NOMO-1 treated with DMSO at 0.1 percent for 48 hours (cell line): ENCODE results near the gene PDE10A.

ENCODE experiments used
- DNase-seq: peaks from one replicate; lab custom pipeline; 2025; ENCODE audit not compliant: unreplicated experiment; lab: John Stamatoyannopoulos, UW

PDE10A gene

GRCh38 chr6:165678904-165679303, 15.9 kb upstream of the PDE10A start:
- DNase-seq, result no peak

GRCh38 chr6:165678429-165678828, 15.4 kb upstream of the PDE10A start:
- no peak for DNase-seq

GRCh38 chr6:165677091-165677490, 14.1 kb upstream of the PDE10A start:
- DNase-seq, result no peak

DNA sequence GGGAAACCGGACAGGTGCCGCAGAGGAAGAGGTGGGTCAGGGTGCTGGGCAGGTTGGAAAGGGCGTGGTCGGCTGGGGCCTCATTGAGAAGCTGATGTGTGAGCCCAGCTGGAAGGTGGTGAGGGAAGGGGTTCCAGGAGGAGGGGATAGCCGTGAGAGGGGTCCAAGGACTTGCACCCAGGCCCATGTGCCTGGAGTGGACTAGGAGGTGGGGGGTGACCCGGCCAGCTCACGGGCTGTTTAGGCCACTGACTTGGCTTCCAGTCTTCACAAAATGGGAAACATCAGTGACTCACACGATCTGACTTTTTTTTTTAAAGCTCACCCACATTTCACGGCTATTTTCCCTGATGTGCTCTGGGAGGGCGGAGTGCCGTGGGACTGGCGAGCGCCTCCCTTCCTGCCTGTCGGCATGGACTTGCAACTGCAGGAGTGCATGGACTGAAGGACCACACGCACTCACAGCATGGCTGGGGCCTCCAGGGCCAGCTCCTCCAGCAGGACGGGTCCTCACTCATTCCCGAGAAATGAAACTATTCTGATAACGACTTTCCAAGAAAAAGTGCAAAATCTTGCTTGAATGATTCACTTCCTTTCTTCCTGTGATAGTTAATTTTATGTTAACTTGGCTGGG, 13.5 kb upstream of the PDE10A start:
- DNase-seq, result no peak

DNA sequence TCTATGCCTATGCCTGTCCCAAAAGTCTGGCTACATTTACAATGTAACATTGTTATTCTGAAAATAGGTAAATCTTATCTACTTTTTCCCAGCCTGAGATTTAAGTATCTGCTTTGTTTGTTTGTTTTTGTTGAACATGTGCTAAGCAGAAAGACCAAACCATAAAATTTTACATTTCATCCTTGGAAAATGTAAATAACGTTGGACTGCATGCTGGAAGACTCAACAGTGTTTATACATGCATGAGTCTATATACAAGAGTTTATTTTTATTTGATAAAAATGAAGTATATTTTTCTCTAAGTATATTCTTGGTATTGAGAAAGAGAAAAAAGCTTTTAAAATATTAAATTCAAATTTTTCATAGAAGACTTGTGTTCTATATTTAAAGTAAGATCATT, 12.1 kb upstream of the PDE10A start:
- DNase-seq, result no peak

GRCh38 chr6:165674155-165675029, 11.4 kb upstream of the PDE10A start:
- no peak for DNase-seq

DNA sequence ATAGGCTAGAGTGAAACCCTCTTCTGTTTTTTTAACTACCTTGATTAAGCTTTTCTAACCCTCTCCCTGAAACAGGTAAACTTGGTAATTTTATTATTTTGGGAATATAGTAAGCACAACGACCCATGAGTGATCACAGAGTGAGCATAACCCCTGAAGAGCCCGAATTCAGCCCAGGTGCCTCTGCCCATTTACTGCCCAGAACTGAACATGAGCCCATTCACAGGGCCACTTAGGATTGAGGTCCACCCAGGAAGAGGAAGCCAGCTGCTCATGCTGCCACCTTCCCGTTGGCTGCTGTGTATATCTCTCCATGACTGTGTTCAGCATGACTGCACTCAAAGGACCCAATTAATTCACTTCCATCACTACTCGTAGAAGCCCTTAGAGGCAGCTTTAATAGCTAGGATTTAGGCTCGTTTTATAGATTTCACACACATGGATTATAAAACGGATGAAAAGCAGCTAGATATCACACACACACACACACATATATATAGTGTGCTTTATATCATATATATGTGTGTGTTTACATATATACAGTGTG, 8.3 kb upstream of the PDE10A start:
- DNase-seq, result no peak

- DNase-seq, result no peak
Observed at GRCh38 chr6:165668951-165669350, 5.9 kb upstream of the PDE10A start.

- DNase-seq, result no peak
Observed at GRCh38 chr6:165665384-165665672, 2.3 kb upstream of the PDE10A start.

DNA sequence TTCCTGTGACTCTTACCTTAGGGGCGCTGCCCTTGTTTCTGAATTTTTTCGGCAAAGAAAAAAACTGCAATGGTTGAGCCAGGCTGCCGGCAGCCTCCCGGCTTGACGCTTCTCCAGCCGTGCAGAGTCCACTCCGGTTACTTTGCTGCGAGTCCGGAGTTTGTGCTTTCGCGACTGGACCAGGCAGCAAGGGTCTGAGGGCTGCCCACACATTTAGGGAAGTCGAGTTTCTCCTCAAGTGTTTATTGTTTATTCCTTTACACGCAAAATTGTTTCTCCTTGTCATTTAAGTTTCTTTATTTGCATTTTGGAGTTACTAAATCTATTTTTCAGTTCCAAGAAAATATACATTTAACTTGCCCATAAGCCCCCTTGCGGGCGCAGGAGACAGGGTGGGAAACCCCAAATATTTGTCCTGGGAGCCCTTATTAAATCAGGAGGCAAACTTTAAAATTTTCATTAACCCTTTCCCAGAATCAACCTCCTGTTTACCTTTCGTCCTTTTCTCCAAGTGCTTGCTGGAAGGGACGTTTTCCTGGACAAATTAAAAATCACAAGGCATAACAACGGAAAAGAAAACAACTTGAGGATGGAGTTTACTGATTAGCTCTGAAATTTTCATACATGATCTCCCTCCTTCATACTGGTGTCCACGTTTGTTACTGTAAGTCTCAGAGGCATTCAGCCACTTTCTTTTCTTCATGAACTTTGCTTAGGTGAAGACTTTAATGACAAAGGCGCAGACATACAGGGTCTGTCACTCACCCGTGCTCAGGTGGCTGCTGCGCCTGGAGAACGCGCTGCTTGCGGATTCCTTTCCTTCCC, 1.7 kb upstream of the PDE10A start:
- no peak for DNase-seq

DNA sequence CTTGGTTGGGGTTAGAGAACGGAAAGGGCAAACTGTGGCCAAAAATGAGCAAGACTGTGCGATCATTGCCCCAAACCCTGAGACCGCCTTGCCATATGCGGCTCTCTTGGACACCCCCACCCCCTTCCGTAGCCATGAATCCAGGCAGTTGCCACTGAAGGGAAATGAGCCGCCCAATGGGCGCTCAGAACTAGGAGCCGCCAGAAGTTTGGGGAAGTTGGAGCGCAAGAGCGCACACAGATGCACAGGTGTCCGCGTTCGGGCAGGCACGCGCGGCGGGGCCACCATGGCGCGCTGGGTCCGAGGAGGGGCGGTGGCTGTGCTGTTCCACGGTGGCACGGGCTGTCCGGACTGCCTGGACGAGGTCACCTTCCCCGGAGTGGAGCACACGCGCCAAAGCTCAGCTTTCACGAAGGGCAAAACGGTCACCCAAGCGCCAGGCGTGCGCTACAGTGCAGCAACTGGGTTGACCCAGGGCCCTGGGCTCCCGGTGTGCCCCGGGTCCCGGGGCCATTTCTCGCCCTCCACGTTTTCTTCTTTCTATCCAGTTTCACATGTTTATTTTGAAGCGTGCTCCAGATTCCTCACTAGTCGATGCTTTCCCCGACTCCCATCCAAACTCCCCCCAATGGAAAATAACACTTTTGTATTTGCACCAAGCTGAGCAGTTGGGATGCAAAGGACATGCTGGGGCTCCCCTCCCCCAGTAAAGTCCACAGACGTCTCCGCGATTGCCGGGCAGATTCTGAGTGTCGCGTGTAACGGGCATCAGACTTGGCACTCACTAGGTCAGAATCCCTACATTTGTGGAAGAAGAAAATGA, 906 bp upstream of the PDE10A start:
- DNase-seq, result no peak

DNA sequence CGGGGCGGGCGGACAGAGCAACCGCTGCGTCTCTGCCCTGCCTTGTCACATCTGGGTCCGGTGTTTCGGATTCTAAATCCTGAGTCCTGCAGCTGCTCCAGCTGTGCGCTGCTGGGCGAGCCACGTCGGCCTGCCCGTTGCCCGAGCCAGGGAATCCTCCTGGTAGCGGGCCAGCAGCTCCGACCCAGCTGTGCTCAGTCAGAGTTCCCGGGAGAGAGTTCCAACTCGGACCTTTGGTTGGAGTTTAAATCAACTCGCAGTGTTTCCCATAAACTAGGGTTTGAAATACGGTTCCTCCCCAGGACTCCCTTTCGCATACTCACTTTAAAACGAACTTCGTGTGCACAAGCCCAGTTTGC, 315 bp upstream of the PDE10A start:
- no peak for DNase-seq

- no peak for DNase-seq
Observed at GRCh38 chr6:165662041-165662748, 846 bp downstream of the PDE10A start.

- DNase-seq, result no peak
Observed at GRCh38 chr6:165661664-165662025, 1.4 kb downstream of the PDE10A start.

- DNase-seq, result no peak
Observed at GRCh38 chr6:165660857-165661663, 2.0 kb downstream of the PDE10A start.

GRCh38 chr6:165659945-165660856, 2.8 kb downstream of the PDE10A start:
- DNase-seq, result no peak

GRCh38 chr6:165658395-165659058, 4.5 kb downstream of the PDE10A start:
- DNase-seq, result no peak

GRCh38 chr6:165657325-165657680, 5.7 kb downstream of the PDE10A start:
- DNase-seq, result no peak
